Fibroblast of lung (primary cell): ENCODE results near the gene URB2. TPM values are rescaled to one million over a fixed set of nuclear protein-coding genes. Genes with fewer than 3 reads are reported as not detected.

Experiments
- DNase-seq, 2 donors: peaks; one replicate each; pipeline versions ENCODE4 v3.0.0 to v3.0.0-alpha.2; 2010; ENCODE audit warnings: low read depth in 2 of 2
- H2AFZ ChIP-seq: 2 replicates; pipeline ENCODE4 v1.5.1; 2012; ENCODE audit warnings: low read length, control low read depth, inconsistent platforms
- H3K27ac ChIP-seq: 2 replicates; pipeline ENCODE4 v1.5.1; 2011; ENCODE audit warnings: low read length, control low read depth; ENCODE audit not compliant: insufficient read depth
- H3K27me3 ChIP-seq: 2 replicates; pipeline ENCODE4 v1.5.1; 2011; ENCODE audit warnings: mild to moderate bottlenecking, low read length; ENCODE audit not compliant: control insufficient read depth, insufficient read depth
- H3K36me3 ChIP-seq: 2 replicates; pipeline ENCODE4 v1.5.1; 2011; ENCODE audit warnings: low read length; ENCODE audit not compliant: control insufficient read depth, insufficient read depth
- H3K4me1 ChIP-seq: 2 replicates; pipeline ENCODE4 v1.5.1; 2011; ENCODE audit warnings: low read length; ENCODE audit not compliant: control insufficient read depth, insufficient read depth; ENCODE audit errors: extremely low read depth
- H3K4me2 ChIP-seq: 2 replicates; pipeline ENCODE4 v1.5.1; 2011; ENCODE audit warnings: low read length, control low read depth; ENCODE audit not compliant: insufficient read depth; ENCODE audit errors: extremely low read depth
- H3K4me3 ChIP-seq, 4 experiments: fragments of 200-600 bp in 1 of 4; sonication (generic) in 1 of 4; replicated peaks in 1 of 4; 2 replicates each; pipeline ENCODE4 v1.5.1; 2011 to 2016; ENCODE audit warnings: low read length in 4 of 4, low read depth in 3 of 4, mild to moderate bottlenecking in 3 of 4, control low read depth in 2 of 4, inconsistent platforms in 1 of 4, mixed read lengths in 1 of 4; ENCODE audit not compliant: insufficient read depth in 1 of 4; ENCODE audit errors: control extremely low read depth in 1 of 4
- H3K79me2 ChIP-seq: 2 replicates; pipeline ENCODE4 v1.5.1; 2012; ENCODE audit warnings: mild to moderate bottlenecking, low read length, inconsistent platforms; ENCODE audit not compliant: control insufficient read depth, insufficient read depth
- H3K9ac ChIP-seq: 2 replicates; pipeline ENCODE4 v1.5.1; 2011; ENCODE audit warnings: mild to moderate bottlenecking, low read length, control low read depth; ENCODE audit not compliant: insufficient read depth
- H3K9me3 ChIP-seq: 2 replicates; pipeline ENCODE4 v1.5.1; 2012; ENCODE audit warnings: low read depth, low read length; ENCODE audit not compliant: control insufficient read depth, insufficient read depth
- H4K20me1 ChIP-seq: 2 replicates; pipeline ENCODE4 v1.5.1; 2011; ENCODE audit warnings: low read length; ENCODE audit not compliant: control insufficient read depth, insufficient read depth; ENCODE audit errors: extremely low read depth
- CTCF ChIP-seq, 2 donors: IDR thresholded peaks in 1 of 2; conservative IDR thresholded peaks in 1 of 2; 1 replicate in 1 of 2; 2 replicates in 1 of 2; pipeline ENCODE4 v1.5.1; 2011 to 2012; ENCODE audit warnings: low read length in 2 of 2, control low read depth in 1 of 2, inconsistent platforms in 1 of 2, low read depth in 1 of 2, mild to moderate bottlenecking in 1 of 2
- EZH2 ChIP-seq: IDR thresholded peaks from 2 replicates; pipeline ENCODE4 v1.5.1; 2012; ENCODE audit warnings: low read length, control low read depth, mild to moderate bottlenecking; ENCODE audit errors: missing control alignments
- polyA plus RNA-seq, 2 donors: library from polyadenylated mRNA; depleted of rRNA in 1 of 2; stranded (reverse) in 1 of 2; unstranded in 1 of 2; fragments of >200 nt; gene quantifications; 2 replicates each; pipeline ENCODE4 v1.2.1, GENCODE V29; 2011 to 2012; ENCODE audit warnings: missing spikeins in 1 of 2
- total RNA-seq: library from RNA; depleted of rRNA; stranded (reverse); fragments of >200 nt; gene quantifications from 2 replicates; pipeline ENCODE4 v1.2.1, GENCODE V29; 2014

Gene URB2
- total and polyA plus RNA-seq, 2 donors (not counting 1 experiment from before 2014, with no cell fraction given), result 5.2 to 8.8 TPM

GRCh38 chr1:229625071-229625914 lies 754 bp upstream of the URB2 start:
- Histone ChIP-seq H4K20me1 (no peaks in the 10 kb centered on the region), H2AFZ (peak overlapping the region; percentile 71), H3K4me2 (peak overlapping the region; percentile 97), H3K27me3 (no peaks in the 10 kb centered on the region), H3K27ac (peak overlapping the region; percentile 51), H3K36me3 (no peaks in the 10 kb centered on the region), H3K79me2 (peaks cover 83% of the 10 kb centered on the region), H3K9ac (peak overlapping the region; percentile 55), H3K4me3 (peak overlapping the region; percentile 80 to 95 (median 84)), H3K9me3 (no peaks in the 10 kb centered on the region), H3K4me1 (peaks cover 4% of the 10 kb centered on the region)
- DNase-seq, result peak; percentile 45 to 59
- TF ChIP-seq CTCF (conservative IDR thresholded peaks at IDR 0.05 in 1 of 2, IDR thresholded peaks at IDR 0.05 in 1 of 2; ENCODE audit: low read depth in 1 of 2, low read length in 2 of 2) (no peak), EZH2 (no peak)

GRCh38 chr1:229627003-229627402 lies 956 bp downstream of the URB2 start:
- no peak for DNase-seq
- peaks cover 2% of the 10 kb centered on the region for H3K4me1 ChIP-seq
- H3K9ac ChIP-seq, result no peak overlapping the region
- no peaks in the 10 kb centered on the region for H3K9me3 ChIP-seq
- peak overlapping the region; percentile 73 to 96 (median 84) for H3K4me3 ChIP-seq
- no peaks in the 10 kb centered on the region for H3K36me3 ChIP-seq
- TF ChIP-seq EZH2 (no peak), CTCF (conservative IDR thresholded peaks at IDR 0.05 in 1 of 2, IDR thresholded peaks at IDR 0.05 in 1 of 2; ENCODE audit: low read depth in 1 of 2, low read length in 2 of 2) (no peak)
- H4K20me1 ChIP-seq, result no peaks in the 10 kb centered on the region
- peak overlapping the region; percentile 76 for H3K4me2 ChIP-seq
- peaks cover 80% of the 10 kb centered on the region for H3K79me2 ChIP-seq
- H3K27ac ChIP-seq, result no peak overlapping the region
- H3K27me3 ChIP-seq, result no peaks in the 10 kb centered on the region
- no peak overlapping the region for H2AFZ ChIP-seq

GRCh38 chr1:229629261-229629660 lies 3.2 kb downstream of the URB2 start:
- Histone ChIP-seq H3K4me3 (no peak overlapping the region), H3K9me3 (no peaks in the 10 kb centered on the region), H4K20me1 (no peaks in the 10 kb centered on the region), H3K79me2 (peaks cover 62% of the 10 kb centered on the region), H2AFZ (no peak overlapping the region), H3K4me2 (no peak overlapping the region), H3K36me3 (no peaks in the 10 kb centered on the region), H3K4me1 (peaks cover 2% of the 10 kb centered on the region), H3K9ac (no peak overlapping the region), H3K27me3 (no peaks in the 10 kb centered on the region), H3K27ac (peak overlapping the region; percentile 23)
- peak; percentile 59 to 64 for DNase-seq
- TF ChIP-seq EZH2, result no peak
- no peak for TF ChIP-seq CTCF (conservative IDR thresholded peaks at IDR 0.05 in 1 of 2, IDR thresholded peaks at IDR 0.05 in 1 of 2; ENCODE audit: low read depth in 1 of 2, low read length in 2 of 2)
